ENCODE results near the gene RGS10.
"Not testable (repeated sequence)": the region's sequence is repeated elsewhere in the genome, so short reads cannot be mapped to it uniquely, and the experiment has no call there.

The RGS10 gene

DNA sequence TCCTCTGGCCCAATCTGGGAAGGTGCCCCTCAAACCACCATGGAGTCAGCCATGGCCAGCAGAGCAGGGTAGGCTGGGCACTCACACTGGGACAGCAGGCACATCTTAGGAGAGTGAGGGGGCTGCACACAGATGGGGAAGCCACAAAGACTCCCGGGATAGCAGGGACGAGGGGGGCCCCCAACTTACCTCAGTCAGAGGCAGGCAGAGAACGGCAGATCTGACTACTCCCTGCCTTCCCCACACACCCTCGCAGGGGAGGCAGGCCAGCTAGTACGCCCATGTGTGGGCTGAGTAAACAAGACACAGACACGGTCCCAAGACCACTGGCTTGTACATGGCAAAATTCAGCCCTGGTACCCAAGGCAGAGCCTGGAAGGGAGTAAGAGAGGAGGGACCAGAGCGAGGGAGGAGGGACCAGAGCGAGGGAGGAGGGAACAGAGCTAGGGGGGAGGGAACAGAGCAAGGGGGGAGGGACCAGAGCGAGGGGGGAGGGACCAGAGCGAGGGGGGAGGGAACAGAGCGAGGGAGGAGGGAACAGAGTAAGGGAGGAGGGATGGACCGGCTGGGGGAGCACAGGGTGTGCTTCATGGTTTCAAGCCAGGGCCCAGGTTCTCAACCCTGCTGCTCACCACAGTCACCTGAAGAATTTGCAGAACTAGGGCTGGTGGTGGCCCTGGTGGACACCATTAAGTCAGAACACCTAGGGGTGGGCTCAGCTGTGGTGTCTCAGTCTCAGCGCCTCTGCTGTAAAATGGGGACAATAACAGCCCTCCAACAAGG lies 73.8 kb downstream of the RGS10 start:
- no peak for DNase-seq (ENCODE audit: low read depth)

DNA sequence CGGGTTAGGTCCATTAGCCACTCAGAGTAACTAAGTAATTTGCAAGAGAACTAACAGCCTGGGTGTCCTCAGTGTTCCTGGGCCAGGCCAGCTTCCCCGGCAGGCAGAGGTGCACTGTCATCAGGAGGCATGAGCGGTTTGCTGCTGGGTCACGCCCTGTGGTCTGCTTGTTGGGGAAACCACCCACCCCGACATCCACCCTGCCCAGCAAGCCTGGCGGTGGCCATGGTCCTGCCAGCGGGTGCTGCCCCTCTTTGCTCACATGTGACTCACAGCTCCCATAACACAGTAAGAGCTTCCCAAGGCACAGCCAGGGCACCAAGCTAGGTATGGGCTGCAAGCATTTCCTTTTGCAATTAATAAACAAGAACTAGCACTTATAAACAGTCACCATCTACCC lies 75.9 kb downstream of the RGS10 start:
- DNase-seq (ENCODE audit: low read depth), result no peak

DNA sequence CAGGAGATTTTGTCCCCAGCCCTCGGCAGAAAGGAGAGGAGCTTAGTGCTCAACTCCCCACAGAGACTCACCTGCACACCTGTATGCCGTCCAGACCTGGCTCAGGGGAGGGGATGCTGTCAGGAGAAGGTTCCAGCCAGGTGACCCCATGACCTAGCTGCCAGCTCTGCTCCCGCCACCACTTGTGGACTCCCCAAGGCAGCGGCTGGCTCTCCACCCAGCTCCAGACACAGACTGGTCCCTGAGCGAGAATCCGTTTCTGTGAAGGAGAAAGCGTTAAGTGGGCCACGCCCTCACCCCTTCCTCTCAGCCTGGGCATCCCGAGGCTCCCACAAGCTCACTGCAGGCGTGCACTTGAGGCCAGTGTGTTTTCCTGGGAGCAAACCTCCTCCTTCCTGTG lies 76.4 kb downstream of the RGS10 start:
- DNase-seq (ENCODE audit: low read depth), result no peak

DNA sequence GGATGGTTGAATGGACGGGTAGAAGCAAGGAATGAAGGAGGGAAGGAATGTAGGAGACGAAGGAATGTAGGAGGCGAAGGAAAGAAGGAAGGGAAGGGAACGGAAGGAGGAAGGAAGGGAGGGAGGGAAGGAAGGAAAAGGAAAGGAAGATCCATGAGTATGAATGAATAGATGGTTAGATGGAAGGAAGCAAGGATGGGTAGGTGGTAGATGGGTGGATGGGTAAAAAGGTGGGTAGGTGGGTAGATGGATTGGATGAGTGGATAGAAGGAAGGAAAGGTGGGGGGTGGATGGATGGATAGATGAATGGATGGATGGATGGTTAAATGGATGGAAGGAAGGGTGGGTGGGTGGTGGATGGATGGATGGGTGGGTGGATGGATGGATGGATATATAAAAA lies 77.4 kb downstream of the RGS10 start:
- DNase-seq (ENCODE audit: low read depth), result no peak

DNA sequence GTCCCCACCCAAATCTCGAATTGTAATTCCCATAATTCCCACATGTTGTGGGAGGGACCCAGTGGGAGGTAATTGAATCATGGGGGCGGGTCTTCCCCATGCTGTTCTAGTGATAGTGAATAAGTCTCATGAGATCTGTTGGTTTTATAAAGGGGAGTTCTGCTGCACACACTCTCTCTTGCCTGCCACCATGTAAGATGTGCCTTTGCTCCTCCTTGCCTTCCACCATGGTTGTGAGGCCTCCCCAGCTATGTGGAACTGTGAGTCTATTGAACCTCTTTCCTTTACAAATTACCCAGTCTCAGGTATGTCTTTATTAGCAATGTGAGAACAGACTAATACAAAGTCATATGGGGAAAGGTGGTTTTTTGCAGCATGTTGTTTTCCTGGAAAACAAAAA lies 79.3 kb downstream of the RGS10 start:
- DNase-seq (ENCODE audit: low read depth), result not testable (repeated sequence)

DNA sequence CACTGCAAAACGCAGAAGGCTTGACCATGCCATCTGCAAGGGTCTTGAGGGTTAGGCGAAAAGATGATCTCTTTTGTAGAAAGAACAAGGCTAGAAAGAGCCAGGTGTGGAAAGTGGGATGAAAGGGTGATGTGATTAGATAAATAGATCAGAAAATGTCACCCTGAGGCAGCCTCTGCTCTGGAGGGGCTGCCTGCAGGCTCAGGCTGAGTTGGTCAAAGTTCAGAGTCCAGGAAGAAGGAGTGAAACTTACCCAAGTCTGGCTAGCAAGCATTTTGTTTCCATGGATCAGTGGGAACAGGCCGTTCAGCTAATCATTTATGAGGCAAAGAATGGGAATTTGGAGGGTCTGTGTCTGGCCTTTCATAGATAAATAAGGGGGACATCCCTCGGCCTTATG lies 79.7 kb downstream of the RGS10 start:
- no peak for DNase-seq (ENCODE audit: low read depth)

DNA sequence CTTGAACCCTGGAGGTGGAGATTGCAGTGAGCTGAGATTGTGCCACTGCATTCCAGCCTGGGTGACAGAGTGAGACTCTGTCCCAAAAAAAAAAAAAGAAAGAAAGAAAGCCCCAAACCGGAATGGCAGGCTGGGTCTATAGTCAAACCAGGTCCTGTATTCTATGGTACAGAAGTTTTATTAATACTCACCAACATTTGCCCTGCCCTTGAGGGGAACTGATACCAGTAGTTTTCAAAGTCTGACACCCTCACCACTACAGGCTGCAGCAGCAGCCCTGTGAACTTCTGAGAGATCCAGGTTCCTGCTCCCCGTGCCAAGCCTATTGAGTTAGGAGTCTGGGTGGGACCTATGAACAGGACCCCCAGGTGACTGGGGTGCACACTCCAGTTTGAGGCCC lies 80.6 kb downstream of the RGS10 start:
- DNase-seq (ENCODE audit: low read depth), result no peak

DNA sequence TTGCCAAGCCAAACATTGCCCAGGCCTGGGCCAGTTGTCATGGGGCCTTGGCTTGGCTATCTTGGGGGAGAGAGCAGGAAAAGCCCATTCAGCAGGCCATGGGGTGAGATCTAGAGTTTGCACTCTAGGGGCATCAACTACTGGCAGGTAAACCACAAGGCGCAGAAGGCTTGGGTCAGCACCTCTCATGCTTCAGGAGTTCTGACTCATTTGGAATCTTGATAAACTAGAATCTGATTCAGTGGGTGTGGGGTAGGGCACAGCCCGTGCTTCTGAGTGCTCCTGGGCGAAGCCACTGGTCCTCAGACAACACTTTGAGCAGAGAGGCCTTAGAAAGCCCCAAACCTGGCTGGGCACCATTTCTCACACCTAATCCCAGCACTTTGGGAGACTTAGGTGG lies 81.1 kb downstream of the RGS10 start:
- no peak for DNase-seq (ENCODE audit: low read depth)

DNA sequence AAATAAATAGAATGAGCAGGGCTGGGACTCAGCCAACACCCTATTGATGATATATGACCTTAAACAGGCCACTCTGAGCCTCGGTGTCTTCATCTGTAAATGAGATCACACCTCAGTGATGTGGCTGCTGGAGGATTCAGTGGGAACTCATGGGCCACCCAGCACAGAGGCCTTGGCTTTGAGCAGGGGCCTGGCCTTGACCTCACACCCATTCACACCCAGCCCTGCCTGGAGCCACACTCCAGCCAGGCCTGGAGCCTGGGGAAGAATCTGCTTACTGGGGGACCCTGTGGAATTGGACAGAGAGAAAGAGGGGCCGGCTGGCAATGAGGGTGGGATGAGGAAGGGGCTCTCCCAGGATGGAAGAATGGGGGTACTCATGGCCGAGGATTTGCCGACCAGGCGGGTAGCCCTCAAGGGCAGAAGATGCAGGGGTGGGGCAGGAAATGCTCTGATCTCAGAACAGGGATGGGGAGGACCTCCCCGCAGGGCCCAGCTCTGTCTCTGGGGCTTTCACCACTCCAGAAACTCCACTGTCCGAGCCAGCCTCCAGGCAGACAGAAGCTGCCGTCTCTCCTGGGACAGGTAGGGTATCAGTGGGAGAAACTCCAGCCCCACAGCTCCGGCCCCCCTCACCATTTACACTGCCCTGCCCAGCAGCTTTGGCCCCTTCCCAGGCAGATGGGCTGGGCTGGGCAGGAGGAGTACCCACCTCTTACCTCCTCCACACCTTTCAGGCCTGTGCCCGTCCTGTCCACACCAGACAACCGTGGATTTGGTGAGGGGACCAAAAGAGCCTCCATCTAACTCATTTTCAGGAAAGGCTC lies 81.9 kb downstream of the RGS10 start:
- DNase-seq (ENCODE audit: low read depth), result no peak

DNA sequence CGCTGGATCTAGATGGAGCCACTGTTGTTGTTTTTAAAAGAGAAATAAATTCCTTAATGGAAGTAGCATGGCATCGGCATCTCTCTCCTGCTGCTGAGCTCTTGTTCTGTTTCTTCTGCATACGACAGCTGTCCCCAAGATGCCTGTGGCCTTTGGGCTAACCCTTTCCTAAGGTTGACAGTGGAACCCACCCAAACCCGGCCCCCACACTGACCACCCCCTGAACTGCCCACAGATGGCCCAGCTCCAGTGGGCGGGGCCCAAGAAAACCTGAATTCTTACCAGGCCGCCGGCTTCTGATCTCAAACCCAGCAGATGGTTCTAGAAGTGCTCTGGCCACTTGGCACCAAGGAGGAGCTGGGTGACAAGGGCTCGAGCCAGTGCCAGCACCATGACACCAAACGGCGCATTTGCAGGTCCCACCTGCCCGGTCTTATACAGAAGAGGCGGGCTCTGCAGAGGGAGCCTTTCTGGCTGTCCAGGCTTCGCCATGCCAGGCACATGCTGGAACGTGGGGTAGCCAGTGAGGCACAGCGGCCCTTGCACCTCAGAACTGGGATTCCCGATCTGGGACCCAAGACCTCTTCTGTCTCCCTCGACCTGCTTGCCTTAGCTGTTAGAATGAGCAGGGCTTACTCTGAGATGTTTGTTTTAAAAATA lies 82.7 kb downstream of the RGS10 start:
- no peak for DNase-seq (ENCODE audit: low read depth)

DNA sequence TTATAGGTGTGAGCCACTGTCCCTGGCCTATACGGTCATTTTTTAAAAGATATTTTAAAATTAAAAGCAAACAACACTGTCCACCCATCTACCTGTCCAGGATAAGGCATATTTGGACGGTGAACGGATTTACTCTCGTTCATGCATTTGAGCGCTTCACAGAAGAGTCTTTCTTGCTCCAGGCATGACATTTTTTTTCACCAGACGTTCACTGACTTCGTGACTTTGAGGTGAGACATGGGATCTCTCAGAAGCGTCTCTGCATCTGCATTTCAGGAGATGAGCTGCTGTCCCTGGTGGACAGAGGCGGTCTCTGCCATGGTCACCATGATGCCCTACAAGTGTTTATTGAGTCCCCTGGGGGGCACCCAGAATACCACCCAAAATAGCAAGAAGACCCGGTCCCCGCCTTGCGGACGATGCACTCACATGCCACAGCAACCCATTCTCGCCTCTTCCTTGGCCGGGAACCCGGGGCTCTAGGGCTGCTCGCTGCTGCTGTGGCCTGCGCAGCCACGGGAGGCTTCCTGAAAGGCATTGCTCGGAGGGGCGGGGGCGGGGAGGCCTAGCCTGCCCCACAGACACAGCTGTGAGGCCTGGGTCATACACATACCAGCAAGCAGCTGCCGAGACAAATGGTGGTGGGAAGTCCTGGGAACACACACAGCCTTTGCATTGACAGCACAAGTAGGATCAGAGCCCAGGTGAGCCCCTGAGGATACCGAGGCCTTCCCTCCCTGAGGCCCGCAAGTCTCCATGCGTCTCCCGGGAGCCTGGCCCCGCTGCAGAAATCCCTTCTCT lies 84.4 kb downstream of the RGS10 start:
- no peak for DNase-seq (ENCODE audit: low read depth)

DNA sequence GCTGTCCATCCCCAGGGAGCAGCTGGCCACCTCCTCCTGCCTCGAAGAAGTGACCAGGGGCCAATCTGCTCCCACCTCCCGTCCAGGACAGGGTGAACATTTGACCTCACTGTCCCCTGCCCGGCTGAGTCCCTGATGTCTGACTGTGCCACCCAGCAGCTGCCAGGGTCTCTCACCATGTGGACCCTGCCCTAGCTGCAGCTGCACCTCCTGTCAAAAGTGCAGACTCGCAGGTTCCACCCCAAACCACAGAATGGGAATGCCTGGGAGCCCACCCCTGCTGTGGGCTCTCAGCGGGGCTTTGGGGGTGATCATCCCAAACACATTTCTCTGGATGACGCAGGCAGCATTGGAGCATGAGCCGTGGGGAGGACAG lies 86.1 kb downstream of the RGS10 start:
- DNase-seq (ENCODE audit: low read depth), result no peak

DNA sequence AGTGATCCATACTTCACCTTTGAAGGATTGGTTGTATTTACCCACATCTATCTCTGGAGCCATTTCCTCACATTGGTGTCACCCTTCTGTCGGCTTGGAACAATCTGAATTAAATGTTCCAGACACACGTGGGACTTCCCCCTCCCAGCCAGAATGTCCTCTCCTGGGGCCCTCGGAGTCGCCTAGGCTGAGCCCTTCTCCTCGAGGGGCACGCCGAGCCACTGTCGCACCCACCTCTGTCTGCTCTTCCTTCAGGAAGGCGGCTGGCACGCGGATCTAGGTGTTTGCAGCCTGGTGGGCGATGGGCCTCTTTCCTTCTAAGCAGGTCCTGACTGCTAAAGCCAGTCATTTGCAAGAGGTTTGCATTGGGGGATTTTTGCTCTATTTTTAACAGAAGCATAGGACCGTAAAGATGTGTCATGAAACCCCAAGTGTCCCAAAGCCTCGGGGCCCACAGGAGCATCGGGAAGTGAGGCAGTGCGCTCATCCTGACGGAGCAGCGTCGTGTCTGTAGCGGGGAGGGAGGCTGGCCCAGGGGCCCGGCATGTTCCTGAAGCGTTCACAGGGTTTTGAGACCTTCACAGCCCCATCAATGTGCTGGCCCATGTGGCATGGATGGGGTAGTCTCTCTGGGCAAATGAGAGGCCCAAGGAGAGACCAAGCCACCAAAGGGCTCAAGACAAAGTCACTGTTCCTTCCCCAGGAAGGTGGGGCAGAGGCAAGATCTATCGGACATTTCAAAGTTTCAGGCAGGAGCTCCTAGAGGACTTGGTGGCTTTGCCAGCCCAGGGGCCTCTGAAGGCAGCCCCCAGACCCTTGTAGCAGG lies 86.7 kb downstream of the RGS10 start:
- DNase-seq (ENCODE audit: low read depth), result no peak

DNA sequence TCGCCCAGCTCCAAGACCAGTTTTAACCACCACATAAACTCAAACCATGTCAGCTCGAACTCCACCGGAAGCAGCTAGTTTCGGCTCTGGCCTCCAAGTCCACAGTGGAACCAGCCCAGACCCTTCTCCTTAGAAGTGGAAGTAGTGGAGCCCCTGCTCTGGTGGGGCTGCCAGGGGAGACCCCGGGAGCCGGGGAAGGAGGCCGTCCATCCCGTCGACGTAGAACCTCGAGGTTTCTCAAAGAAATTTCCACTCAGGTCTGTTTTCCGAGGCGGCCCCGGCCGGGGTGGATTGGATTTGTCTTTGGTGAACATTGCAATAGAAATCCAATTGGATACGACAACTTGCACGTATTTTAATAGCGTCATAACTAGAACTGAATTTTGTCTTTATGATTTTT lies 87.5 kb downstream of the RGS10 start:
- DNase-seq (ENCODE audit: low read depth), result no peak

DNA sequence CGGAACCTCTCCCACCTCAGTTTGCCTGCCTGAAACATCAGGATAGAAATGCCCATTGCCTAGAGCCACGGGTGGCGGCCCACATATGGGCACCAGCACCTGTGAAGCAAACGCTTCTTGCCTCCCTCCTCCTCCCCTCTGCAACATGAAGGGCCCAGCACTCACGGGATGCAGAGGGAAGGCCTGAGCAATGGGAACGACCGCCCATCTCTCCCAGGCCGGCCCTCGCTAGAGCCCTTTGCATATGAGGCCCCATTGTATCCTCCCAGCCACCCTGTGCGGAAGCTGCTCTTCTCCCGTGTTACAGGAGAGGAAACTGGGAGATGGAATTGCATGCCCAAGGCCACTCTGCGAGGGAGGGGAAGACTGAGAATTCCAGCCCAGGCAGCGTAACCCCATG lies 88.2 kb downstream of the RGS10 start:
- no peak for DNase-seq (ENCODE audit: low read depth)

DNA sequence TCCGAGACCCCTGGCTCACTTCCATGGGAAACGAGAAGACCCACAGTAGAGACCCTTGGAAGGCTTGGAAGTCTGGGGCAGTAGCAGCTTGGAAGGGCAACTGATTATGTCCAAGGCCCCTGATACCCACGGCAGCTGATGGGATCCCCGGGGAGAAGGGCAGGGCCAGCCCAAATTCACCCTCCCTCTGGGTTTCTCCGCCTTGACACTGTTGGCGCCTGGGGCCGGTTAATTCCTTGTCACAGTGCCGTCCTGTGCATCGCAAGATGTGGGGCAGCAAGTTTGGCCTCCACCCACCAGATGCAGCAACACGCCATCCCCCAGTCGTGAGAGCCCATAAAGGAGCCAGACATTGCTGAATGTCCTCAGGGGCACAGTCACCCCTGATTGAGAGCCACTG lies 89.2 kb downstream of the RGS10 start:
- no peak for DNase-seq (ENCODE audit: low read depth)

DNA sequence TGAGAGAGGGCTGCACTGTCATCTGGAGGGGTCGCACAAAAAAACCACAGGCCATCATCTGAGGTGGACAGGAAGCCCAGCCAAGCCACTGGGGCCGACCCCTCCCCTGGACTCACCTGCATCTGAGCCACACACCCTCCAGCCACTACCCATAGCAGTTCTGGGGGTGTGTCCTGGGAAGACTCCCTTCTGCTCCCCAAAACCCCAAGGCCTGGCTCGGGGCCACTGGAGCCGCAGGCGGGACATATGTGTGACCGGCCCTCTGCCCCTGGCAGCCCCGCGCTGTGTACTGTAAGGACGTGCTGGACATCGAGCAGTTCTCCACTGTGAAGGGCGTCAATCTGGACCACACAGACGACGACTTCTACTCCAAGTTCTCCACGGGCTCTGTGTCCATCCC lies 90.1 kb downstream of the RGS10 start:
- no peak for DNase-seq (ENCODE audit: low read depth)

DNA sequence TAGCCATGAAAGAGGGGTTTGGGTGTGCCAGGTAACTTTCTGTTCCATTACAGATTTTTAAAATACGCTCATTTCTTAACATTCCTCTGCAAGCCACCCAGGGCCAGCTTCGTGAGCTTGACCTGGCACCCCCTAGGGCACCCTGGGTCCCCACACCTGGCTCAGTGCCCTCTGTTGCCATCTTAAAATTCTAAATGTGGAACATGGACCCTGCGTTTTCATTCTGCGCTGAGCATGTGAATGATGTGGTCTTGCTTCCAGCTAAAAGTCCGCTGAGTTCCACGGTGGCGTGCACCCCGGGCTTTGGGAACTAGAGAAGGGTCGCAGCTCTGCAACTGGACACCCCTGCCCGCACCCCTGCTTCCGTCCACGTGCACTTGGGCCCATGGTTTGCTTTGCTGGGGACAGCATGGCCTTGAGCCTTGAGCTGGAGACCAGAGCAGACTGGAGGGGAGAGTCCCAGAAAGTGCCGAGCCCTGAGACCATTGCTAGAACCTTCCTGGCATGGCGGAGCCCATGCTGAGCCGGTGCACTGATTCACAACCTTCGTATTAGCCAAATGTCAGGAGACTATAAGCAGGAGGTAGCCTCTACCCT lies 91.1 kb downstream of the RGS10 start:
- no peak for DNase-seq (ENCODE audit: low read depth)

DNA sequence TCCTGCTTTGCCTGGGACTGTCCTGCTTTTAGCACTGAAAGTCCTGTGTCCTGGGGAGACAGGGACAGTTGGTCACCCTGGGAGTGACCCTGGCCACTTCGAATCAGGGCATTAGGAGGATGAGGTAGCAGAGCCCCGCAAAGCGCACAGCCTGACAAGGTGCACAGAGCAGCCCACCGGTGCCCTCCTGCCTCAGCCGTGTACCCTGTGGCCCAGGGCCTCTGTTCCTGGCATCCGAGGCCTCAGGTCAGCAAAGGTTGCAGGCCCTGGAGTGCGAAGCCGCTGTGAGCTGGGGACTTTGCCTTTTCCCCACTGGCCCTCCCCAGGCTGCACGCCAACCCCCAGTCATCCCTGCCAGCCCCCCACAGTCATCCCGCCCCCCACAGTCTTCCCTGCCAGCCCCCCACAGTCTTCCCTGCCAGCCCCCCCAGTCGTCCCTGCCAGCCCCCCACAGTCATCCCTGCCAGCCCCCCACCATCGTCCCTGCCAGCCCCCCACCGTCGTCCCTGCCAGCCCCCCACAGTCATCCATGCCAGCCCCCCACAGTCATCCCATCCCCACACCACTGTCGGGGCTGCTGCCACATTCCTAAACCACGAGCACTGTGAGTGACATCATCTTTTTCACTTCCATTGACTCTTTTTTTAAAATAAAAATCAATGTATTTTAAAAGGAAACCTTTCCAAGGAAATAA lies 91.8 kb downstream of the RGS10 start:
- DNase-seq (ENCODE audit: low read depth), result no peak
